ENCODE results near the gene SCGB1C2. TPM values are rescaled to one million over a fixed set of nuclear protein-coding genes. Genes with fewer than 3 reads are reported as not detected.

The SCGB1C2 gene
- total RNA-seq, 2 experiments from 2014 or later = not detected

- no peaks in the 10 kb centered on the region for H3K36me3 Mint-ChIP-seq (ENCODE audit: low read depth)
- no peak overlapping the region for H3K4me3 Mint-ChIP-seq
- ChIA-PET POLR2A (no interaction called here), CTCF (interaction anchor here (0.8 to 1.4 kb wide), 2 partner anchors 157 to 224 kb away, joined by 3 to 4 read pairs; no protein-coding TSS in a partner anchor)
- no peak for DNase-seq
- ATAC-seq = no peak
- no peak overlapping the region for H3K27ac Mint-ChIP-seq
- no peaks in the 10 kb centered on the region for H3K4me1 Mint-ChIP-seq
- H3K9me3 Mint-ChIP-seq (ENCODE audit: low read depth) = no peaks in the 10 kb centered on the region
- intact Hi-C loops (cut with DNase I, micrococcal nuclease) = no loop called here
- peaks cover 2% of the 10 kb centered on the region for H3K27me3 Mint-ChIP-seq
Measured at GRCh38 chr17:151886-152859, 14.8 kb downstream of the SCGB1C2 start.

GRCh38 chr17:152860-153420, 15.6 kb downstream of the SCGB1C2 start:
- Mint-ChIP-seq H3K27ac (no peak overlapping the region), H3K36me3 (ENCODE audit: low read depth) (no peaks in the 10 kb centered on the region), H3K9me3 (ENCODE audit: low read depth) (no peaks in the 10 kb centered on the region), H3K4me3 (no peak overlapping the region), H3K4me1 (no peaks in the 10 kb centered on the region), H3K27me3 (peaks cover 2% of the 10 kb centered on the region)
- CTCF ChIA-PET = interaction anchor here (0.8 to 1.4 kb wide), 2 partner anchors 156 to 224 kb away, joined by 3 to 4 read pairs; no protein-coding TSS in a partner anchor
- intact Hi-C loops (cut with DNase I, micrococcal nuclease) = no loop called here
- POLR2A ChIA-PET = no interaction called here
- ATAC-seq = no peak
- DNase-seq = no peak

GRCh38 chr17:153851-154250, 16.5 kb downstream of the SCGB1C2 start:
- ATAC-seq = no peak
- Mint-ChIP-seq H3K9me3 (ENCODE audit: low read depth) (no peaks in the 10 kb centered on the region), H3K27me3 (peaks cover 2% of the 10 kb centered on the region), H3K4me1 (no peaks in the 10 kb centered on the region), H3K27ac (no peak overlapping the region), H3K36me3 (ENCODE audit: low read depth) (no peaks in the 10 kb centered on the region), H3K4me3 (no peak overlapping the region)
- CTCF ChIA-PET = no interaction called here
- POLR2A ChIA-PET = interaction anchor here (0.7 kb wide), 1 partner anchor 136 kb away, joined by 3 read pairs; no protein-coding TSS in a partner anchor
- intact Hi-C loops (cut with DNase I, micrococcal nuclease) = no loop called here
- no peak for DNase-seq

DNA sequence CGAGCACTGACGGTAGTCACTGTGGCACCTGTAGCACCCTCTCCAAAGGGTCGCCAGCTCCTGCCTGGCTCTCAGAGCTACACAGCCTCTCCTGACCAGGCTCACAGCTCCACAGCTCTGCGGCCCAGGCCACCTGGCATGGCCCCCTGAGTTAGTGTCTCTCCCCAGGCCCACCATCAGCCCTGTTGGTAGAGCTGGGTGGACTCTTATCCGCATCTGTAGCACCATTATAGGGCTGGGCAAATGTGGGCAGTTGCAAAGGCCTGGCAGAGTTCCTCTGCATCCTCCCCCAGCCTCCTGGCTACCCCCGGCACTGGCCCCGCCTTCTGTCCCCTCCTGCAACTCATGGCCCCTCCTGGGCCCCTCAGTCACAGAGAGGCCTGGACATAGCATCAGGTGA, 18.2 kb downstream of the SCGB1C2 start:
- Mint-ChIP-seq H3K36me3 (ENCODE audit: low read depth) (no peaks in the 10 kb centered on the region), H3K4me1 (no peaks in the 10 kb centered on the region), H3K27me3 (peaks cover 2% of the 10 kb centered on the region), H3K4me3 (no peak overlapping the region), H3K27ac (no peak overlapping the region), H3K9me3 (ENCODE audit: low read depth) (no peaks in the 10 kb centered on the region)
- intact Hi-C loops (cut with DNase I, micrococcal nuclease) = no loop called here
- ATAC-seq = no peak
- ChIA-PET CTCF (no interaction called here), POLR2A (no interaction called here)
- DNase-seq = no peak

DNA sequence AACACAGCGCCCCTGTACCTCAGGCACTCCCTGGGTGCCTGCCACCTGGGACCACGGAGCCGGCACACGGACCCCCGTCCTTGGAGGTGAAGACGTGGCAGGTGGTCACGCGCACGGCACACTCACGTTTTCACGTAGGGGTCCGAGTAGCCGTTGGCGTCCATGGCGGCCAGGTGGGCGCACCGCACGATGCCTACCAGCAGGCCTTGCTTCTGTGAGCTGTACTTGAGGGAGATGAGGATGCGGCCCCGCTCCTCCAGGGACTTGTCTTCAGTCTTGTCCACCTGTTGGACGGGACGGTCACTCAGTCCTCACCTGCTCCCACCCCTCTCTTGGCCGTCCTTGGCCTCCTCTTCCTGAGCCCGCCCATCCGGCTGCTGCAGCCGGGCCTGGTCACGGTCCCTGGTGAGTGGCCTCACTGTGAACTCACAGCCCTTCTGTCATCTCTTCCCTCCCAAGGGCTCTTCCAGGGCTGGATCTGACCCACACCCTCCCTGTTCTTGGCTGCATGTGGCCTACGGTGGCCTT, 18.8 kb downstream of the SCGB1C2 start:
- Mint-ChIP-seq H3K36me3 (ENCODE audit: low read depth) (no peaks in the 10 kb centered on the region), H3K4me3 (no peak overlapping the region), H3K4me1 (no peaks in the 10 kb centered on the region), H3K9me3 (ENCODE audit: low read depth) (no peaks in the 10 kb centered on the region), H3K27ac (no peak overlapping the region), H3K27me3 (peaks cover 2% of the 10 kb centered on the region)
- DNase-seq (no peak), ATAC-seq (no peak)
- intact Hi-C loops (cut with DNase I, micrococcal nuclease) = no loop called here
- ChIA-PET CTCF (no interaction called here), POLR2A (no interaction called here)

GRCh38 chr17:156946-157345, 19.6 kb downstream of the SCGB1C2 start:
- Mint-ChIP-seq H3K4me3 (no peak overlapping the region), H3K4me1 (no peaks in the 10 kb centered on the region), H3K9me3 (ENCODE audit: low read depth) (no peaks in the 10 kb centered on the region), H3K27ac (no peak overlapping the region), H3K27me3 (peaks cover 2% of the 10 kb centered on the region), H3K36me3 (ENCODE audit: low read depth) (no peaks in the 10 kb centered on the region)
- ChIA-PET CTCF (no interaction called here), POLR2A (no interaction called here)
- DNase-seq (no peak), ATAC-seq (no peak)
- intact Hi-C loops (cut with DNase I, micrococcal nuclease) = no loop called here

DNA sequence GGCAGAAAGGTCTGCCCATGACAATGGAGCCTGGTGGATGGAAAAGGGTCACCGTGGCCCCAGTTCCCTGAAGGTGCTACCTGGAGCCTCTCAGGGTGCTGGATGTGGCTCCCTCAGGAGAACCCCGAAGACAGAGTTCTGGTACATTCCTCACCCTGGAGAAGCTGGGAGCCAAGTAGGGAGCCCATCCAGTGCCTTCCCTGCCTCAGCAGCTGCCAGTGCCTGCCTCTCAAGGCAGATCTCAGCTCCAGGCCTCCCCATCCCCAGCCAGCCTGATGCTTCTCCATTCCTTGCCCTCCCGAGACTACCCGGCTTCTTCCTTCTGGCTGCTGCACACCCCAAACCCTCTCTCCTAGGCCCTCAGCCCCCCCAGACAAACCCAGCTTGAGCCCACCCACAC, 20.5 kb downstream of the SCGB1C2 start:
- ChIA-PET CTCF (no interaction called here), POLR2A (no interaction called here)
- Mint-ChIP-seq H3K4me3 (no peak overlapping the region), H3K9me3 (ENCODE audit: low read depth) (no peaks in the 10 kb centered on the region), H3K36me3 (ENCODE audit: low read depth) (no peaks in the 10 kb centered on the region), H3K4me1 (no peaks in the 10 kb centered on the region), H3K27ac (no peak overlapping the region), H3K27me3 (peaks cover 2% of the 10 kb centered on the region)
- DNase-seq = no peak
- ATAC-seq = no peak
- intact Hi-C loops (cut with DNase I, micrococcal nuclease) = no loop called here

GRCh38 chr17:158379-158778, 21.0 kb downstream of the SCGB1C2 start:
- Mint-ChIP-seq H3K27ac (no peak overlapping the region), H3K27me3 (peaks cover 2% of the 10 kb centered on the region), H3K4me1 (no peaks in the 10 kb centered on the region), H3K36me3 (ENCODE audit: low read depth) (no peaks in the 10 kb centered on the region), H3K4me3 (no peak overlapping the region), H3K9me3 (ENCODE audit: low read depth) (no peaks in the 10 kb centered on the region)
- intact Hi-C loops (cut with DNase I, micrococcal nuclease) = no loop called here
- CTCF ChIA-PET = no interaction called here
- ATAC-seq = no peak
- POLR2A ChIA-PET = no interaction called here
- DNase-seq = no peak

DNA sequence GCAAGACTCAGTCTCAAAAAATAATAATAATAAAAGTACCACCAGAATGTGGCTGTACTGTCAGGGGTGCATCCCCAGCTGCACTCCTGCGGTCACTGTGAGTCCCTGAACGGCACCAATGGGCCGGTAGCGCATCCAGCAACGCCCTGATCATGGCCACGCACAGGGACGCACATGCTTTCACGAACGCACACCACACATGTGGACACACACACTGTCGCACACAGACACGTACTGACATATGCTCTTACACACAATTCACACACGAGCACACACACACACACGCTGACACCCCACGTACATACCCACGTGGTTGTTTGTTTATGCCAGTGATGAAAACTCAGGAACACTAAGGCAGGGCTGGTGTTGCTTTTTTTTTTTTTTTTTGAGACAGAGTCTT, 22.2 kb downstream of the SCGB1C2 start:
- H3K36me3 Mint-ChIP-seq (ENCODE audit: low read depth) = no peaks in the 10 kb centered on the region
- H3K9me3 Mint-ChIP-seq (ENCODE audit: low read depth) = no peaks in the 10 kb centered on the region
- no peaks in the 10 kb centered on the region for H3K4me1 Mint-ChIP-seq
- intact Hi-C loops (cut with DNase I, micrococcal nuclease) = no loop called here
- no peak overlapping the region for H3K4me3 Mint-ChIP-seq
- peaks cover 2% of the 10 kb centered on the region for H3K27me3 Mint-ChIP-seq
- no peak overlapping the region for H3K27ac Mint-ChIP-seq
- ChIA-PET CTCF (no interaction called here), POLR2A (no interaction called here)
- no peak for ATAC-seq
- no peak for DNase-seq

DNA sequence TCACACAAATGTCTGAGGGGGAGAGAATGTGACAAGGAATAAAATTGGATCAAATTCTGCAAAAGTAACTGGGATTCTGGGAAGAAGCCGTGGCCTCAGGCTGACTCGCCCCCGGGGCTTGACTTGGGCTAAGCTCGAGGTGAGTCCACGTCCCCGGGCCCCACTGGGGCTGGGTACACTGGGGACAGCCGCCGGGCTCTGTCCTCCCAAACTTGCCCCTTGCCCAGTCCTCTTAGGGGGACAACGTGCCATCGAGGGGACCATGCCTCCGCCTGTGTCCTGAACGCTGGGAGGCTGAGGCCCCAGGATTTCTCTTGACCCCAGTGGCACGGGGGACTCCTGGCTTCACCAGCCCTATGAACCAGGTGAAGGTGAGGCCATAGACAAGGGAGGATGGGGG, 23.0 kb downstream of the SCGB1C2 start:
- ChIA-PET CTCF (no interaction called here), POLR2A (no interaction called here)
- no peak for ATAC-seq
- Mint-ChIP-seq H3K4me3 (no peak overlapping the region), H3K27me3 (peaks cover 2% of the 10 kb centered on the region), H3K36me3 (ENCODE audit: low read depth) (no peaks in the 10 kb centered on the region), H3K9me3 (ENCODE audit: low read depth) (no peaks in the 10 kb centered on the region), H3K27ac (no peak overlapping the region), H3K4me1 (no peaks in the 10 kb centered on the region)
- intact Hi-C loops (cut with DNase I, micrococcal nuclease) = no loop called here
- no peak for DNase-seq

GRCh38 chr17:161481-161880, 24.1 kb downstream of the SCGB1C2 start:
- Mint-ChIP-seq H3K36me3 (ENCODE audit: low read depth) (no peaks in the 10 kb centered on the region), H3K27me3 (peaks cover under 1% of the 10 kb centered on the region), H3K27ac (no peak overlapping the region), H3K4me3 (no peak overlapping the region), H3K9me3 (ENCODE audit: low read depth) (no peaks in the 10 kb centered on the region), H3K4me1 (no peaks in the 10 kb centered on the region)
- intact Hi-C loops (cut with DNase I, micrococcal nuclease) = no loop called here
- ATAC-seq = no peak
- DNase-seq = no peak
- CTCF ChIA-PET = no interaction called here
- POLR2A ChIA-PET = no interaction called here

DNA sequence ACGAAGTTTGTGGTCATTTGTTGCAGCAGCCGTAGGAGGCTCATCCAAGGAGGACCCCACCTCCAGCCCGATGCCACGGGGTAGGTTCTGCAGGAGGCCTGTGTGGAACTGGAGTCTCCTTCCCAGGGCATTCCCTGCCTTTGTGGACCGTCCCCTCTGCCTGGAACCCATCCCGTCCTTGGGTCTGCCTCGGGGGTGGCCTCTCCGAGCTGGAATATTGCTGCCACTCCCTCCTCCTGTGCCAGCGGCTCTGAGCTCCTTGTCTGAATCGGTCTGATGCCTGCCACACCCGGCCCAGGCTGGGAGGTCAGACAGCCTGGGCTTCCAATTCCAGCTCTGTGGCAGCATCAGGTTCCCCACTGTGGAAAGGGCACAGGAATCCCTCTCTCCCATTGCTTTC, 25.3 kb downstream of the SCGB1C2 start:
- POLR2A ChIA-PET = no interaction called here
- CTCF ChIA-PET = no interaction called here
- no peaks in the 10 kb centered on the region for H3K4me1 Mint-ChIP-seq

More for the DNA sequence above, 25.3 kb downstream of the SCGB1C2 start:
- Mint-ChIP-seq H3K4me3 (no peak overlapping the region), H3K9me3 (ENCODE audit: low read depth) (no peaks in the 10 kb centered on the region), H3K27ac (no peak overlapping the region), H3K27me3 (no peaks in the 10 kb centered on the region), H3K36me3 (ENCODE audit: low read depth) (no peaks in the 10 kb centered on the region)
- intact Hi-C loops (cut with DNase I, micrococcal nuclease) = no loop called here
- ATAC-seq (no peak), DNase-seq (no peak)

Data from activated CD4-positive, alpha-beta T cell treated with anti-CD3 and anti-CD28 coated beads for 36 hours (primary cell).